Left lung (tissue), 10 donors: Measurements from ENCODE around the gene ZCCHC24. TPM values are rescaled to one million over a fixed set of nuclear protein-coding genes. Genes with fewer than 3 reads are reported as not detected.

ENCODE experiments used
- ATAC-seq: fragments of 200-7000 bp; cut with Tn5 transposase; one replicate; pipeline ENCODE4 v1.9.1; 2020; ENCODE audit warnings: moderate library complexity
- DNase-seq, 4 donors: peaks; one replicate each; pipeline ENCODE4 v3.0.0-alpha.2; 2013 to 2020
- H3K27ac ChIP-seq, 2 donors: fragments of 200-600 bp; sonication (generic) in 1 of 2; one replicate each; pipeline versions ENCODE4 v1.5.0 to v1.8.0; 2020 to 2021
- H3K27me3 ChIP-seq, 2 donors: fragments of 200-600 bp; sonication (generic) in 1 of 2; one replicate each; pipeline versions ENCODE4 v1.5.0 to v1.8.0; 2020 to 2021
- H3K36me3 ChIP-seq, 2 donors: fragments of 200-600 bp; sonication (generic) in 1 of 2; one replicate each; pipeline versions ENCODE4 v1.5.0 to v1.8.0; 2020 to 2021
- H3K4me1 ChIP-seq, 2 donors: fragments of 200-600 bp; one replicate each; pipeline ENCODE4 v1.8.0; 2021
- H3K4me3 ChIP-seq, 2 donors: fragments of 200-600 bp; sonication (generic) in 1 of 2; one replicate each; pipeline versions ENCODE4 v1.5.0 to v1.8.0; 2020 to 2021; ENCODE audit warnings: mild to moderate bottlenecking in 1 of 2
- H3K9me3 ChIP-seq, 2 donors: fragments of 200-600 bp; sonication (generic) in 1 of 2; one replicate each; pipeline versions ENCODE4 v1.5.0 to v1.8.0; 2020 to 2021
- CTCF ChIP-seq, 2 donors: fragments of 200-600 bp; sonication (generic) in 1 of 2; IDR thresholded peaks; one replicate each; pipeline versions ENCODE4 v1.5.0 to v1.8.0; 2021; ENCODE audit warnings: antibody characterized with exemption in 2 of 2
- intact Hi-C, 2 donors: fragments of 100-400 bp; cut with DNase I; formaldehyde crosslinking; loops; one replicate each; pipeline versions ENCODE4 v1.11.2 to v1.14.2; 2022
- polyA plus RNA-seq, 6 donors: library from polyadenylated mRNA; unstranded; fragments of 120-200 nt; gene quantifications; one replicate each; pipeline ENCODE4 v1.2.1, GENCODE V29; 2013; ENCODE audit not compliant: insufficient read length in 6 of 6
- total RNA-seq, 2 donors: library from RNA; stranded (reverse); fragmentation: NEBNext Ultra II Directional; extraction: Animal tissue kit (Norgen Biotek cat#: 25700); gene quantifications; one replicate each; pipeline ENCODE4 v1.2.1, GENCODE V29; 2021
- donor health status: DM: no; HTN: yes; CAD: no.
- donor health status: DM: no; HTN: no; CAD: no.

Gene ZCCHC24
- total and polyA plus RNA-seq, 8 donors = 28.9 to 48.3 (median 37.1) TPM

- ATAC-seq (peak; percentile 17), DNase-seq (no peak)
- Histone ChIP-seq H3K4me3 (no peak overlapping the region), H3K4me1 (peaks cover 4 to 9% of the 10 kb centered on the region in 2 donors), H3K9me3 (peaks cover 0 to 7% of the 10 kb centered on the region in 2 donors), H3K27ac (no peak overlapping the region), H3K27me3 (no peaks in the 10 kb centered on the region), H3K36me3 (no peaks in the 10 kb centered on the region)
- intact Hi-C loops = loop anchor here in 1 of 2 donors (5.0 kb wide), 1 partner anchor 92 kb away; no protein-coding TSS in a partner anchor
- TF ChIP-seq CTCF (IDR thresholded peaks at IDR 0.05) = no peak
Observed at GRCh38 chr10:79375321-79376077, 69.9 kb downstream of the ZCCHC24 start.

- no peak overlapping the region for H3K27ac ChIP-seq
- intact Hi-C loops = loop anchor here in 1 of 2 donors (5.0 kb wide), 1 partner anchor 93 kb away; no protein-coding TSS in a partner anchor
- DNase-seq (peak; percentile 69 to 93 (median 84)), ATAC-seq (peak; percentile 95)
- no peaks in the 10 kb centered on the region for H3K27me3 ChIP-seq
- H3K4me1 ChIP-seq = peaks cover 0 to 3% of the 10 kb centered on the region in 2 donors
- peak; percentile 98 to 99 for TF ChIP-seq CTCF (IDR thresholded peaks at IDR 0.05)
- H3K4me3 ChIP-seq = no peak overlapping the region
- H3K36me3 ChIP-seq = no peaks in the 10 kb centered on the region
- peaks cover 0 to 11% of the 10 kb centered on the region in 2 donors for H3K9me3 ChIP-seq
Observed at GRCh38 chr10:79374312-79375191, 70.9 kb downstream of the ZCCHC24 start.

GRCh38 chr10:79372871-79373270 is 72.6 kb downstream of the ZCCHC24 start:
- no peaks in the 10 kb centered on the region for H3K36me3 ChIP-seq
- peaks cover 0 to 3% of the 10 kb centered on the region in 2 donors for H3K4me1 ChIP-seq
- DNase-seq = peak in 1 of 4 donors; percentile 11
- intact Hi-C loops = no loop called here
- H3K27me3 ChIP-seq = no peaks in the 10 kb centered on the region
- no peak overlapping the region for H3K4me3 ChIP-seq
- H3K9me3 ChIP-seq = peaks cover 0 to 11% of the 10 kb centered on the region in 2 donors
- ATAC-seq = no peak
- no peak for TF ChIP-seq CTCF (IDR thresholded peaks at IDR 0.05)
- no peak overlapping the region for H3K27ac ChIP-seq

- Histone ChIP-seq H3K27ac (no peak overlapping the region), H3K27me3 (no peaks in the 10 kb centered on the region)
- ATAC-seq = no peak
Observed at GRCh38 chr10:79367426-79368189, 77.8 kb downstream of the ZCCHC24 start.

More at GRCh38 chr10:79367426-79368189, 77.8 kb downstream of the ZCCHC24 start:
- TF ChIP-seq CTCF (IDR thresholded peaks at IDR 0.05) = no peak
- DNase-seq = no peak
- intact Hi-C loops = no loop called here
- no peak overlapping the region for H3K4me3 ChIP-seq
- no peaks in the 10 kb centered on the region for H3K36me3 ChIP-seq
- H3K4me1 ChIP-seq = no peaks in the 10 kb centered on the region
- H3K9me3 ChIP-seq = peaks cover 0 to 11% of the 10 kb centered on the region in 2 donors
